Loucy (cell line): ENCODE data around the gene GCK.

Experiments used
- CTCF ChIP-seq: fragments of 200-600 bp; sonication (generic); conservative IDR thresholded peaks from 2 replicates; pipeline ENCODE4 v1.5.1; 2014; ENCODE audit warnings: mild to moderate bottlenecking, antibody characterized with exemption, low read length
- EZH2phosphoT487 ChIP-seq: fragments of 200-600 bp; IDR thresholded peaks from 2 replicates; pipeline ENCODE4 v1.6.1; 2018; ENCODE audit warnings: antibody characterized with exemption, mild to moderate bottlenecking, moderate library complexity, borderline replicate concordance

- TF ChIP-seq CTCF (no peak), EZH2phosphoT487 (no peak)
These were observed 93.5 kb downstream of the GCK start for GRCh38 chr7:44095781-44096180.
